Putamen (tissue), 1 donor: ENCODE results near the gene NFKBIZ.
A peak's percentile ranks its signal among the peaks of the same experiment; 100 is the strongest.

Experiments used
- DNase-seq: peaks from one replicate; pipeline ENCODE4 v3.0.0-alpha.2; 2016; ENCODE audit warnings: low spot score

Gene NFKBIZ

DNA sequence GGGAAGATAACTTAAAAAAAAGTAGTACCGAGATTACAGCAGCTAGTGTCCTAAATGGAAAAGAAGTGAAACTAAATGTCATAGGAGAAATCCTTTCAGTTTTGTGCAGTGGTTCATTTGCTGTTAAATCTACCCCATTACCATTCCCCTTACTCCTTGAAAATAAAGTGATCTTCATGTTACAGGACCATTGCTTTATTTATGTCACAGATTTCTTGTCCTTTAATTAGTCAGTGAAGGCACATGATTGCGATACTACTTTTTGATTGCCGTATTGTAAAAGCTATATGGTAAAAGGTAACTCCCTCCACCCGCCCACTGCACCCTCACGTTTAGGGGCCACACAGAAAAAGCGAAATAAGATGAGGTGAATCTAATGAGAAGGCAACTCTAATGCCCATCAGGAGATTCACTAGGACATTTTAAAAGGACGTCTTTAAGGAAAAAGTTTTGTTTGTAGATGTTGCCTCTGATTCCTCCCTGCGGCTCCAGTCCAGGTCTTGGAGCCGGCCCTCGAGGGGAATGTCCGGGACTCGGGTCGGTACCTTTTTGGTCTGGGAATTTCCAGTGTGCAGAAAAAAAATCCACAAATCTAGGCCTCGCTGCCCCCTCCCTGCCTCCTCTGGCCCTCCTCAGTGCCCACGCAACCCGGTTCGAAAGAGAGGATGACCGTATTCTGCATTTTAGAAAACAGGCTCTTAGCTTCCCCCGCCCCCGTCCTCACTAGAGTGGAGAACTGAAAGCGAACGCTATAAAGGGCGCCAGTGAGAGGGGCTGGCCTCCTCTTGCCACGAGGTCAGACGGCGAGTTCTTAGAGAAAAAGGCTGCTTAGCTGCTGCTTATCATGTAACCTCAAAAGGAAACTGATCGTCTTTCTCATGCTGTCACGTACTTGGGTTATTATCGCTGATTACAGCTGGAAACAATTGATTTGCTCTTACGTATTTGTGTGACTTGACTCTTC, 21.8 kb upstream of the NFKBIZ start:
- DNase-seq = peak; percentile 45

DNA sequence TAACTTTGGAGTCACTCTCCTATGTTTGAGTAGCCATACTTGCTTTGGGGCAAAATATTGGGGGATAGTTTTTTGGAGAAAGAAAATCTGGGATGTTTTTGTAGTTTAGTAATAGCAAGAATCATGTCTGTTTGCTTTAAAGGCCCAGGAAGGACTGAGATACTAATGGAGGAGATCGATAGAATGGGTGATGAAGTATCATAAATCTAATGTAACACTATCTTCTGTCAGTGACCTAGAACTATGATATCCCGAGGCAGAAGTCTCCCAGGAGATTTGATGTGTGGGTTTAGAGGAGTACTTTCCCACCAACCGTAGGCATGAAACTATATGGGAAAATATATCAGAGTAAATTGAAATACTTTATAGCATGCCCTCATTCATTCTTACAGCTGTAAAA, 21.0 kb upstream of the NFKBIZ start:
- no peak for DNase-seq

DNA sequence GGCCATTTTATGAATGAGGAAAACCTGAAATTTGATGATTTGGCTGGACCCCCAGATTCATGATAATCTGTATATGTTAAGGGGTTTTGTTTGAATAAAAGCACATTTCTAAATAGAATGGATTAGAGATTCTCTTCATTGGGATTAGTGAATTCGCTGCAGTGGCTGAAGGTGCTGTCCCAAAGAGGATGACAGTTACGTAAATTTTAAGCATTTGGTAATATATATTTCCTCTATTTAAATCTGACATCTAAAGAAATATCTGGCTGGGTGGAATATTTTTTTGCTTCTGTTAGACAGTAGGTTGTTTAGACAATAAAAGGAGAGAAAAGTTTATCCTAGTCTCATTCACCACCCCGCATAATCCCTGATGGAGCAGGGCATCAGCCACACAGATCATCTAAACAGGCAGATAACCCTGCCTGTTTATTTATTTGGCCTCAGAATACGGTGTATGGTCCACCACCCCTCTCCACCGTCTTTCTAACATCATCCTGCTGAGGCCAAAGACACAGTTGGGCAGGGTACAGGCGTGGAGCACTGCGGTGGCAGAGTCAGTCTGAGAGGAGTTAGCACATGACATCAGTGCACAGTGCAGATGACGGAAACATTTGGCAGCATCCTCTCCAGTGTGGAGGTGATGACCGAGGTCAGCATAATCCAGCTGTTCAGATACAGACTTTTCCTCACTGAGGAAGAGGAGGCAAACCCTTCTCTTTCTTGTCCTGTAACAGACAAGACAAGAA, 20.4 kb upstream of the NFKBIZ start:
- DNase-seq = no peak

DNA sequence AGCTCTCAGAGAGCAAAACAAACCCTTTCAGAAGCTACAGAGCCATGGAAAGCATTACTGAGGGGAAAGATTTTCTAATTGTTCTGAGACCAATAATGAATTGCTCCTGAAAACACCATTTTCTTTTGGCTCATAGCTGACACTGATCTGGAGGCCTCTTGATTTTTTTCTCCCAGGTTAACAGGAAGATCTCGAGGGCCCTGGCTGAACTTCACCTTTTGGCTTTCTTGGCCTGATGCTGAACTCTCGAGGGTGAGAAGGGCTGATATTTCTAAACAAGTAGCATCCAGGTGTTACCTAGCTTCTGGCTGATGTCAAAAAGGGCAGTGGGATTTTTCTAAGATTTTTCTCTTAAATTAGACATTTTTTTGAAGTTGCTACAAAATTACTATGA, 19.9 kb upstream of the NFKBIZ start:
- DNase-seq = no peak

DNA sequence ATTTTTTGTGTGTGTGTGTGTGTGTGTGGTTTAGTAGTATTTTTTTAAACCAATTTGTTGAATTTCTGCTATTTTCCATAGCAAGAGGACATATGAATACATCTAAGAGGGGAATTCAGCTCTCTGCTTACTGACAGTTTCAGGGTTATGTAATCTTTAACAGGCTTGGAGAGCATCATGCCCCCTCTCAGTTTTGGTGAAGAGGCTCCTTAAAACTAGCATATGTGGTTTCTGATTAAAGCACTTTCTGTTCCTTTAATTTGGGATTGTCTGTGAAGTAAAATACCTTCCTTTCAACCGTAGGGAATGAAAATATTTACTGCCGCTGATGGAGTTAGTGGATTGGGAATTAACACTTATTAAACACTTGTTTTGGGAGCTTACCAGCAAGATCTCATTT, 19.4 kb upstream of the NFKBIZ start:
- no peak for DNase-seq

DNA sequence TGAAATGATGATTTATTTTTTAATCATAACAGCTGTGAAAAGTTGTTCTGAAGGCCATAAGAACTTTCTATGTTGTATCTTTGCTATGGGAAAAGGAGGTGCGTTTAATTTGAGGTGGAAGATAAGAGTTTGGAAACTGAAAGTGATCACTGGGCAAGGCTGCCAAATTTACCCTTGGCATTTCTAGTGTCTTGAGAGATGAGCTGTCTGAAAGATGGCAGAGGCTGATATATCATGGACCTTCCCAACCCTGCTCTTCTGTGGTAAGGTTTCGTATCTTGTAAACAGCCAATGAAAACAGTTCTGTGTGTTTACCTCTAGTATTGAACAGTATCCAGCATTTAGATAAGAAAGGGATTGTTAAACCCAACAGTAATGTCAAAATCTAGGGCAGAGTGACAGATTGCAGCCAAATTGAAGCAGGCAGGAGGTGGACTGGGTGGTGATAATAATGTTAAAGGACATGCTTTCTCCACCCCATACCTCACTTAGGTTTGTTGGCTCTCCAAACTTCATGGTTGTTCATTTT, 15.8 kb upstream of the NFKBIZ start:
- DNase-seq = no peak

DNA sequence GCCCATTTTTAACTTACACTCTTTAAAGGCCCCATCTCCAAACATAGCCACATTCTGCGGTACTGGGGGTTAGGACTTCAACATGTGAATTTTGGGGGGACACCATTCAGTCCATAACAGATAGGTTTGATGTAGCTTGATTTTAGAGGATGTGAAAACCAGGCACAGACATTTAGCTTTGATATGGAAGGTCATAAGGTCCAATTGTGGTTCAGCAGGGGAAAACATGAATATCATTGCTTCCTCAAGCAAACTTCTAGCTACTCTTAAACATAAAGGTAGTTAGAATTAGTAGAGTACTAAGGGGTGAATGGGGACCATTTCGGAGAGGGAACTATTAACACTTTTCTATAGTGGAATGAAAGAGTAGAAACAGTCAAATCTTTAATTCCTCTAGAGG, 13.6 kb upstream of the NFKBIZ start:
- no peak for DNase-seq

DNA sequence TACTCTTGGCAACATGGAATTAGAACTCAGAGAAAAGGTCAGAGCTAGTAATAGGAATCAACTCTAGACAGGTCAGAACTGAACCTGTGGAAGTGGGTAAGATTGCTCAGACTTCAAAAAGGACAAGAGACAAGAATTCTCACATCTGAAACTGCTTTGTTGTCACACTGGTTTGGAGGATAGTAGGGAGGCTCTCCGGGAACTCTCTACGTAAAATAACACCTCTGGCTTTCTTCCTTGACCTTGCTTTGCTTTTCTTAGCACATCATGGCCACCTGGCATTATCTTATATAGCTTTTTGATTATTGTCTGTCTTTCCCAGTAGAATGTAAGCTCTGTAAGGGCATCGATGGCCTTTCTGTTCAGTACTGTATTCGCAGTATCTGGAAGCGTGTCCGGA, 13.2 kb upstream of the NFKBIZ start:
- DNase-seq = no peak

DNA sequence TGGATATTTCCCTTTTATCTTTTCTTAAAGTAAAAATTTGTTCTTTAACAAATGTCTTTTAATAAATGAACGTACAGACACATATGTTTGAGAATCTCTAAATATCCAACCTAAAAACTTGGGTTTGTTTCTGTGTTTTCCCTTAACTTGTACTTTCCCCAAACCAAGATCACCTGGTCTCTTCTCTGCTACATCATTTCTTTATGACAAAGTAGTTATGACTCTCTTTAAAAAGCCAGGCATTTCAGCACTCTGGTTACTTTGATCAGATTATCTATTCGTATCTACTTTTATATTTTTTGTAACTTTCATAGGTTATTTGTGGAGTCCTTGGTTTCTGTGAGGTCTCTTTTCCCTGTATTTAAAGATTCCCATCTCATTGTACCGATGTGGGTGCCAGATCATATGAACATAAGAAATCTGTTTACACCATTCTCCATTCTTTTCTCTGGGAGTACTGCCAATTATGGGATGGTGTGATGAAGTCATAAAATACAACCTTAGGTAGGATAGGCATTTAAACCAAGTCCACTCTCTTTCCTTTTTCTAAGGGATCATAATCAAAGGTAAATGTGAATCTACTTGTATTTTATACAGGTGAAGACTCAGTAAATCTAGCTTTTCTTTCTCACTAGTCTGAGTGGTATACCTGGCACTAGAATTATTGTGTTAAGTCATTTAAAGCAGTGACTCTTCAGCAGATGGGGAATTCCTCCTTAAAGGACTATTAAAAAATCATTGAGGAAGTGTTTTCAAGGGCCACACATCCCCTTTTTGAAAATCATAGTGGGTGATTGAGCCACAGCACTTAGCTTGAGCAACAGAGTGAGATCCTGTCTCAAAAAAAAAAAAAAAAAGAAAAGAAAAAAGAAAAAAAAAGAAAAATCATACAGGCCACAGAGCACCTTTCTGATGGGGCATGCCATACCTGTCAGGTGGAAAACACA, 12.4 kb upstream of the NFKBIZ start:
- DNase-seq = no peak

DNA sequence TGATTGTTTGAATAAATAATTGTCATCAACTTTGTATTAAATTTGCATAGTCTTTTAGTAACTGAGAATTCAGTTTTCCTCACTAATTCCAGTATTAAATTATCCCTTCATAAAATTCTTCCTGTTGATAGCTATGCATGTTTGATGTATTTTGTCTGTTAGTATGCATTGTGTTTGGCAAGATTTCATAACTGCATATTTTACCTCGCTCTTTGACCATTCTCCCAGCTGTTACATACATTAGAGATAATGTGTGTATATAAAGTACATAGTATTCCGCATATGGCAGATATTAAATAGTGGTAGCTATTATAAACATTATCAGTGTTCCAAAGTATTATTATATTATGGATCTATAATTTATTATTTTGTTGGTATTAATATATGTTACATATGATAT, 10.6 kb upstream of the NFKBIZ start:
- no peak for DNase-seq

DNA sequence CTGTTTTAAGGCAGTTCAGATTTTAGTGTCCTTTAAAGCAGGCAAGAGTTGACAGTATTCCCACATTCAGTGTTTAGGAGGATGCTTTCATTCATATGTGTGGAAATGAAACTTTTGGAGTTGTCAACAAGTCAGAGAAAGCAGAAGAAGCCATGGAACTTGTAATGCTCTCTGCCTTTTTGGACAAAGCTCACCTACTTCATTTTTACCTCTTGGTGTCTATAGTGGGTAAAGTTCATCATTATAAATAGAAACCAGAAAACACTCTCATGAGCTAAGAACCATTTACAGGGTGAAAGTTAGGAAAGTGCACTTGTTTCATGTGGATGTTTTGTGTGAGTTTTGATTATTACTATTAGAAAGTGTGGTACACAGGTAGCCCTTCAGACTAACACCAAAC, 9.2 kb upstream of the NFKBIZ start:
- DNase-seq = no peak

DNA sequence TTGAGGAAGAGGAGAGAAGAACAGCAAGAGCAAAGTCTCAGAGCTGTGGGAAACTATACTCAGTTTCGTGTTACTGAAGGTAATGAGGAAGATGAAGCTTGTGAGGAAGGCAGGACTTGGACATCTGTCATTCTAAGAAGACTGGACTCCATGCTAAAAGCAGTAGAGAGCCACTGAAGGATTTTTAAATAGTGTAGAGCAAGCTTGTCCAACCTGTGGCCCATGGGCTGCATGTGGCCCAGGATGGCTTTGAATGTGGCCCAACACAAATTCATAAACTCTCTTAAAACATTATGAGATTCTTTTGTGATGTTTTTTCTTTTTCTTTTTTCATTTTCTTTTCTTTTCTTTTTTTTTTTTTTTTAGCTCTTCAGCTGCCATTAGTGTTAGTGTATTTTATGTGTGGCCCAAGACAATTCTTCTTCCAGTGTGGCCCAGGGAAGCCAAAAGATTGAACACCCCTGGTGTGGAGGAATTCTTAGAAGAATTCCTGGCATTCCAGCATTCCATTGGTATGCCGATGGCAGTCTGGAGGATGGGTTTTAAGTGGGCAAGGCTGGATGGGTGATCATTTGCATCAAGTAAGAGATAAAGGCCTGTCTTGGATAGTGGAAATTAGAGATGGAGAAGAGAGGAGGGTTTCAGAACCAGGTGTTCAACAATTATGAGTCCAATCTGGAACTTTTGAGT, 6.9 kb upstream of the NFKBIZ start:
- no peak for DNase-seq

DNA sequence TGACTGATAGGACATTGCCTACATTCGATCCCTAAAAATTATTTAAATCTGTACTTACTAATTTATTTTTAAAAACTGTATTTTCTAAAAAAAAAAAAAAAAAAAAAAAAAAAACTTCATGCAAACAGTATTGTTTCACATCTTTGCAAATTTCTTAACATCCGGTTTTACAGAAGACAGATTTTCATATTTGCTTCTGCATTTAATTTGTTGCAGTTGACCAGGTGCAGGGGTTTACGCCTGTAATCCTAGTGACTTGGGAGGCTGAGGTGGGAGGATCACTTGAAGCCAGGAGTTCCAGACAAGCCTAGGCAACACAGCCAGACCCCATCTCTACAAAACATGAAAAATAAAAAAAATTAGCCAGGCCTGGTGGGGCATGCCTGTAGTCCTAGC, 6.4 kb upstream of the NFKBIZ start:
- no peak for DNase-seq

DNA sequence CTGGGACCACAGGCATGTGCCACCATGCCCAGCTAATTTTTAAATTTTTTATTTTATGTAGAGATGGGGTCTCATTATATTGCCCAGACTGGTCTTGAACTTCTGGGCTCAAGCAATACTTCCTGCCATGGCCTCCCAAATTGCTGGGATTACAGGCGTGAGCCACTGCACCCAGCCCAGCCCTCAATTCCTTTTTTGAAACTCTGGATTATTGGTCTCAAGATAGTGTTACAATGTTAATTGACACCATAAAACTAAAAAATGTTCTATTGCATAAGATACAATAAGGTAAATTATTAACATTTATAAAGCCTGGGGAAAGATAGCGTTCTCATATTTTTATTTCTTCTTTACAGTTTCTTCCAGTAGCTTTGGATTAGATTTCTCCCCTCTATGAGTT, 3.9 kb upstream of the NFKBIZ start:
- no peak for DNase-seq

DNA sequence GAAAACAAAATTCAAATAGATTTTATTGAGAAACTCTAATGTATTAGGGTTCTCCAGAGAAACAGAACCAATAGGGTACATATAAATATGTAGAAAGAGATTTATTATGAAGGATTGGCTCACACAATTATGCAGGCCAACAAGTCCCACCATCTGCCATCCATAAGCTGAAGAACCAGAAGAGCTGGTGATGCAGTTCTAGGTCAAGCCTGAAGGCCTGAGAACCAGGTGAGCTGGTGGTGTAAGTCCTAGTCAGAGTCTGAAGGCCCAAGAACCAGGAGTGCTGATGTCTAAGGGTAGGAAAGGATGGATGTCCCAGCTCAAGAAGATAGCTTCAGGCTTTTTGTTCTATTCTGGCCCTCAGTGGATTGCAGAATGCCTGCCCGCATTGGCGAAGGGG, 2.6 kb upstream of the NFKBIZ start:
- DNase-seq = no peak

DNA sequence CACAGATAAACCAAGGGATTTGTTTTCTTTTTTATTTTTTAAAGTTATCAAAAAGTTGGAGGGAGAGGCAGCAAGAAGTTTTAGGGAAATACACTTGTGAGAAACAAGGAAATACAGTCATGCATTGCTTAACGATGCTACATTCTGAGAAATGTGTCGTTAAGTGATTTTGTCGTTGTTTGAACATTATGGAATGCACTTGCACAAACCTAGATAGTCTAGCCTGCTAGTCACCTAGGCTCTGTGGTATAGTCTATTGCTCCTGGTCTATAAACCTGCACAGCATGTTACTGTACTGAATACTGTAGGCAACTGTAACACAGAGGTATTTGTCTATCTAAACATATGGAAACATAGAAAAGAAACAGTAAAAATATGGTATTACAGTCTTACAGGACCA, 2.0 kb upstream of the NFKBIZ start:
- no peak for DNase-seq

DNA sequence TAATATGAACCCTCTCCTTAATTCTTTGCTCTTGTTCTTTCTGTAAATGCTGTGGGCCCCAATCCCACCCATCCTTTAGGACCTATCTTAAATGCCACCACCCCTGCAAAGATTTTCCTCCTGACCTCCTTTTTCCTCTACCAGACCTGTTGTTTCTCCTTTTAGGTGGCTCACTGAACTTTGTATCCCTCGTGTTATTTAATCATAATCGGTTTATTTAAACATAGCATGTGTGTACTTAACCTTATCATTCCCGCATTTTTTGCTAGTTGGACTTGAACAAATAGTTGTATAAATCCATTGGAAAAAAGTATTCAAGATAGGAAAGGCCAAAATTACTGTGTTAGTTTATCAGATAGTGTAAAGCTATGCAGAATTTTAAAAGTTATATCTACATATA, 988 bp upstream of the NFKBIZ start:
- no peak for DNase-seq

DNA sequence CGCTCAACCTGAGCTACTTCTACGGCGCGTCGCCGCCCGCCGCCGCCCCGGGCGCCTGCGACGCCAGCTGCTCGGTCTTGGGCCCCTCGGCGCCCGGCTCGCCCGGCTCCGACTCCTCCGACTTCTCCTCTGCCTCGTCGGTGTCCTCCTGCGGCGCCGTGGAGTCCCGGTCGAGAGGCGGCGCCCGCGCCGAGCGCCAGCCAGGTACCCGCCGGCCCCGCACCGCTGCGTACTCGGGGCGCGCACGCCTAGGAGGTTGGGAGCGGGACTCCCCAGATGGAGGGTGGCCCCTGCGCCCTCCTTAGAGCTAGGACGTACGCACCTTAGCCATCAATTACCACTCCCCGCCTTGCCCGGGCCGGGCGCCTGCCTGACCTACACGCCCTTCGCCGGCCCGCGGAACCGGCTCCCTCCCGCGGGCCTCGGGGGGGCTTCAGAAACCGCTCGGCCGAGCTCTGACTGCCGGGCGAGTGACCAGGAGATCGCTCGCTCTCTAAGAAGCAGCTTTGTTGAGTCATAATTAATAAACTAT, 466 bp downstream of the NFKBIZ start:
- peak; percentile 43 for DNase-seq

DNA sequence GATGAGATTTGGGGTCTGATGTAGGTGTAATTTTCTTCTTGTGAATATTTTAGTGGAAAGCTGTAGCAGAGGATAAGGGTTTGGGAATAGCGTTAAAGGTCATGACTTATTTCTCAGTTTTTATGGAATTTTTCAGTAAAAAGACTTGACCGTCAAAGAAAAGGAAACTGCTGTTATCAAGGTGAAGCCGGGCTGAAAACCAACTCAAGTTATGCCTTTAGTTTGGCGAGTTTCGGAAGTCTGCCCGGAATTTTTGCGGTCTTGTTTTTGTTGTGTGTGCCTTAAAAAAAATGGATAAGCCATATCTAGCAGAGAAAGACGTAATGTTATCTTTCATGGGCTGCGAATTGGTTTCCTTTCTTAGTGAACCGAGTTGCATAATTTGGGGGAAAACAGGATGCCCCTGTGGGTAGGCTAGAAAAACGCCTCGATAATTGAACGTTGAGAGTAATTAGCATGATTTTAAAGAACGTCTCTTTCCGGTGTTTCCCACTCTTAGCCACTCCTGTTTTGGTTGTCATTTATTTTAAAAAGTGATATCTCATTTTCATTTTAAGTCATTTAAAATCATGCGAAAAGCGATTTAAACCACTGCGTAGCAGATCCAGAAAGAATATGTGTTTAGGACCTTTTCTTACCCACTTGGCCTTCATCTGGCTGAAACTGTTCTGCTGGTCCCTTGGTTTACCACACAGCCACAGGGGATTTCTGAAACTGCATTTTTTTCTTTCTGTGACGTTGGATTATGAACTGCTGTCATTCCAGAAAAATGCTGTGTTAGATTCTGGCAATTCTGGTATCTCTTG, 1.1 kb downstream of the NFKBIZ start:
- no peak for DNase-seq

DNA sequence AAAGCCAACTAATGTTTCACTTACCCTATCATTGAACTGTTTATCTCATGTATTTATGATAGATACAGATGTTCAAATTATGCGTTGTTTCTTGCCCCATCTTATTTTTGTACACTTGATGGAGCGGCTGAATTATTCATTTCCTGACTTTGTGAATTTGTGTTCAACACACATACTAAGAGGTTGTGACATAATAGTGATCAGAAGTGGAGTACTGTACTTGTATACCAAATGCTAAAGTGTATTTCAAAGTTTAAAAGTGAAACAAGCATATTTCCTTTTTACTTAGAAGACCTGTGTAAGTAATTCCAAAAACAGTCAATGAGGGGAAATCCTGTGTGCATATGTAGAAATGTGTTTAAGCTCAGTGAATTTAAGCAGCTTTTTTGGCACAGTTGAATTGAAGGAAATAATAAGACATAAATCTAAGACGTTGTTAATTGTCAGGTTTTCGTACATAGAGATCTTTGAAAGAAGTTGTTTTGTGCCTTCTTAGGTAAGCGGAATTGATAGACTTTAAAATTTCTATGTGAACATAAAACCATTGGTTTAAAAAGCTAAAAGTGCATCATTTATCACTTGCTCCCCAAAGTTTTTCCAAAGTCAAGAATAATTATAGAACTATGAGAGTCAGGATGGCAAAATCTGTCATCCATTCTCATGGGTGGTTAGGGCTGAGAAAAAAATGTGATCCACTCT, 1.9 kb downstream of the NFKBIZ start:
- no peak for DNase-seq
